ENCODE results near the gene HDGFL2. TPM values are rescaled to one million over a fixed set of nuclear protein-coding genes. Genes with fewer than 3 reads are reported as not detected.

HDGFL2 gene
- total RNA-seq, 1 donor from 2014 or later: 35.0 TPM

GRCh38 chr19:4502282-4503131, 30.4 kb downstream of the HDGFL2 start:
- H3K36me3 ChIP-seq (ENCODE audit: control insufficient read depth, insufficient read depth, low read length): peaks cover 18% of the 10 kb centered on the region
- FAIRE-seq (no peak), DNase-seq (ENCODE audit: low read depth) (no peak)
- H3K4me3 ChIP-seq (ENCODE audit: low read depth, low read length): no peak overlapping the region
- no peak for TF ChIP-seq CTCF (IDR thresholded peaks at IDR 0.05; ENCODE audit: insufficient read depth, low read length, severe bottlenecking)
- H3K27me3 ChIP-seq (ENCODE audit: control insufficient read depth, insufficient read depth, low read length): no peaks in the 10 kb centered on the region

DNA sequence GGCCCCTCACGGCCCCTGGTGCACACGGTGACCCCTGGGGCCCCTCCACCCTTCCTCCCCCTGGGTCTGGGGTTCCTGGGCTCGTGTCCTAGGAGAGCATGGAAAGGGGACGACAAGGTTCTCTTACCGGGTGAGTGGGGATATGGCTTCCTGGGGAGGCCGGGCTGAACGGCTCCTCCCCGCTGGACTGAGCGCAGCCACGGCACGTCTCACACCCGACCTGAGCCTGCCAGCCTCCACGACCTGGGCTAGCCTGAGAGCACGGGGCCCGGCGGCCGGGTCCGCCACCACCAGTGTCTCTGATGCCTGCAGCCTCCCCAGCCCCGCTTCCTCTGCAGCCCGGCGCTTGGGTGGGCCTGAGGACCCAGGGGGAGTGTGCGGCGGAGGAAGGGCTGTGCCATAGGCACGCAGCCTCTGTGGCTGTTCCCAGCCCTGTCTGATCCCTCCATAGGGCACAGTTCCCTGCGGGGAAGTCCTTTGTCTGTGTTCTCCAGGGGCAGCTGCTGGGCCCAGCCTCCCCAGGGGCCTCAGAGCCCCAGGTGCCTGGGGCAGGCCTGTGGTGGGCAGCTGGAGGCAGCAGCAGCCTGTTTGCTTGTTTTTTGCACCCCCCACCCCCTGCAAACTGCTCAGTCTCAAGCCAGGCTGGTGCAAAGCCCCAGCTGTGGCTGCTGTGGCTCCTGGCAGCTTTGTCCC, 31.2 kb downstream of the HDGFL2 start:
- no peak for DNase-seq (ENCODE audit: low read depth)
- H3K36me3 ChIP-seq (ENCODE audit: control insufficient read depth, insufficient read depth, low read length): peaks cover 13% of the 10 kb centered on the region
- no peak overlapping the region for H3K4me3 ChIP-seq (ENCODE audit: low read depth, low read length)
- TF ChIP-seq CTCF (IDR thresholded peaks at IDR 0.05; ENCODE audit: insufficient read depth, low read length, severe bottlenecking): no peak
- H3K27me3 ChIP-seq (ENCODE audit: control insufficient read depth, insufficient read depth, low read length): no peaks in the 10 kb centered on the region
- no peak for FAIRE-seq

DNA sequence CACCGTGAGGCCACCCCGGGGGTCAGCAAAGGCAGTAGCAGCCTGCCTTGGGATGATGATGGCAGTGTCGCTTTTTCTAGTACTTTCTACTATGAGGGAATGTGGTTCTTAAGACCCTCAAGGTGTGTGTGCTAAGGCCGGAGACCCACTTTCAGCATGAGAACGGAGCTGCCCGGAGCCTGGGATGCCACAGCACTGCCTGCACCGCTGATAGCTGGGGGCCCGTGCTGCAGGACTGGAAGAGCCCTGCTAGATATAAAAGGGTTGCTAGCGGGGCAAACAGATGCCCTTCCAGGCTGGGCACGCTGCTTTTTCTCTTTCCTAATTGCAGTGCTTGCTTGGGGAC, 31.7 kb downstream of the HDGFL2 start:
- H3K36me3 ChIP-seq (ENCODE audit: control insufficient read depth, insufficient read depth, low read length): peaks cover 11% of the 10 kb centered on the region
- no peak overlapping the region for H3K4me3 ChIP-seq (ENCODE audit: low read depth, low read length)
- DNase-seq (ENCODE audit: low read depth): no peak
- no peak for TF ChIP-seq CTCF (IDR thresholded peaks at IDR 0.05; ENCODE audit: insufficient read depth, low read length, severe bottlenecking)
- no peak for FAIRE-seq
- no peaks in the 10 kb centered on the region for H3K27me3 ChIP-seq (ENCODE audit: control insufficient read depth, insufficient read depth, low read length)

- H3K4me3 ChIP-seq (ENCODE audit: low read depth, low read length): no peak overlapping the region
- FAIRE-seq (no peak), DNase-seq (ENCODE audit: low read depth) (no peak)
- H3K36me3 ChIP-seq (ENCODE audit: control insufficient read depth, insufficient read depth, low read length): peaks cover 10% of the 10 kb centered on the region
- no peak for TF ChIP-seq CTCF (IDR thresholded peaks at IDR 0.05; ENCODE audit: insufficient read depth, low read length, severe bottlenecking)
- H3K27me3 ChIP-seq (ENCODE audit: control insufficient read depth, insufficient read depth, low read length): no peaks in the 10 kb centered on the region
Measured at GRCh38 chr19:4504297-4504701, 32.2 kb downstream of the HDGFL2 start.

GRCh38 chr19:4504891-4505569, 32.9 kb downstream of the HDGFL2 start:
- DNase-seq (ENCODE audit: low read depth): no peak
- no peak for FAIRE-seq
- Histone ChIP-seq H3K36me3 (ENCODE audit: control insufficient read depth, insufficient read depth, low read length) (peaks cover 8% of the 10 kb centered on the region), H3K27me3 (ENCODE audit: control insufficient read depth, insufficient read depth, low read length) (no peaks in the 10 kb centered on the region), H3K4me3 (ENCODE audit: low read depth, low read length) (no peak overlapping the region)
- no peak for TF ChIP-seq CTCF (IDR thresholded peaks at IDR 0.05; ENCODE audit: insufficient read depth, low read length, severe bottlenecking)
